Epithelial cell of prostate (primary cell): ENCODE measurements around the gene LRBA.
"Not testable (repeated sequence)": the region's sequence is repeated elsewhere in the genome, so short reads cannot be mapped to it uniquely, and the experiment has no call there.

Experiments
- DNase-seq: peaks from one replicate; pipeline ENCODE4 v3.0.0-alpha.2; 2011; ENCODE audit warnings: low read depth, low spot score
- H3K27ac ChIP-seq: fragments of 450-650 bp; 2 replicates; pipeline ENCODE4 v1.5.1; 2017; ENCODE audit warnings: mild to moderate bottlenecking

Gene LRBA

GRCh38 chr4:150543042-150543441, 472.0 kb downstream of the LRBA start:
- H3K27ac ChIP-seq = no peak overlapping the region
- DNase-seq = no peak

GRCh38 chr4:150541681-150542080, 473.4 kb downstream of the LRBA start:
- no peak overlapping the region for H3K27ac ChIP-seq
- DNase-seq = no peak

GRCh38 chr4:150540959-150541360, 474.1 kb downstream of the LRBA start:
- DNase-seq = no peak
- H3K27ac ChIP-seq = no peak overlapping the region

- DNase-seq = no peak
- no peak overlapping the region for H3K27ac ChIP-seq
Measured at GRCh38 chr4:150540536-150540935, 474.5 kb downstream of the LRBA start.

- DNase-seq, H3K27ac ChIP-seq: not testable (repeated sequence)
Measured at GRCh38 chr4:150537911-150538310, 477.2 kb downstream of the LRBA start.

- H3K27ac ChIP-seq = no peak overlapping the region
- no peak for DNase-seq
Measured at GRCh38 chr4:150534818-150535217, 480.3 kb downstream of the LRBA start.

GRCh38 chr4:150533673-150534072, 481.4 kb downstream of the LRBA start:
- no peak overlapping the region for H3K27ac ChIP-seq
- no peak for DNase-seq

GRCh38 chr4:150525321-150525868, 489.7 kb downstream of the LRBA start:
- no peak overlapping the region for H3K27ac ChIP-seq
- DNase-seq = no peak

- H3K27ac ChIP-seq = peak overlapping the region; percentile 22
- no peak for DNase-seq
Measured at GRCh38 chr4:150518559-150518958, 496.5 kb downstream of the LRBA start.

- no peak for DNase-seq
- no peak overlapping the region for H3K27ac ChIP-seq
Measured at GRCh38 chr4:150515135-150515534, 499.9 kb downstream of the LRBA start.

- DNase-seq = no peak
- no peak overlapping the region for H3K27ac ChIP-seq
Measured at GRCh38 chr4:150514709-150515108, 500.4 kb downstream of the LRBA start.

- no peak for DNase-seq
- peak overlapping the region; percentile 70 for H3K27ac ChIP-seq
Measured at GRCh38 chr4:150510176-150510865, 504.8 kb downstream of the LRBA start.

GRCh38 chr4:150507656-150508055, 507.4 kb downstream of the LRBA start:
- not testable (repeated sequence) for DNase-seq, H3K27ac ChIP-seq

- no peak for DNase-seq
- H3K27ac ChIP-seq = no peak overlapping the region
Measured at GRCh38 chr4:150501983-150502382, 513.1 kb downstream of the LRBA start.

- H3K27ac ChIP-seq = no peak overlapping the region
- DNase-seq = peak; percentile 59
Measured at GRCh38 chr4:150501009-150501727, 513.9 kb downstream of the LRBA start.

GRCh38 chr4:150497612-150498011, 517.5 kb downstream of the LRBA start:
- no peak for DNase-seq
- no peak overlapping the region for H3K27ac ChIP-seq

GRCh38 chr4:150495550-150495949, 519.5 kb downstream of the LRBA start:
- H3K27ac ChIP-seq = no peak overlapping the region
- DNase-seq = no peak

- DNase-seq = no peak
- H3K27ac ChIP-seq = peak overlapping the region; percentile 14
Measured at GRCh38 chr4:150493851-150494250, 521.2 kb downstream of the LRBA start.

- DNase-seq = no peak
- no peak overlapping the region for H3K27ac ChIP-seq
Measured at GRCh38 chr4:150491132-150492049, 523.7 kb downstream of the LRBA start.

GRCh38 chr4:150482581-150482980, 532.5 kb downstream of the LRBA start:
- no peak for DNase-seq
- H3K27ac ChIP-seq = no peak overlapping the region
